Osteocyte (in vitro differentiated cells): ENCODE results near the gene IL16. TPM values are rescaled to one million over a fixed set of nuclear protein-coding genes. Genes with fewer than 3 reads are reported as not detected.
A peak's percentile ranks its signal among the peaks of the same experiment; 100 is the strongest.

ENCODE experiments used
- DNase-seq: peaks from one replicate; pipeline ENCODE4 v3.0.0; 2021; ENCODE audit warnings: mixed read lengths; ENCODE audit not compliant: unreplicated experiment; ENCODE audit errors: extremely low spot score
- H3K27ac Mint-ChIP-seq: one replicate; pipeline ENCODE4 v1.8.0; 2021; ENCODE audit warnings: mild to moderate bottlenecking, mixed read lengths; ENCODE audit not compliant: unreplicated experiment
- H3K27me3 Mint-ChIP-seq: one replicate; pipeline ENCODE4 v1.8.0; 2021; ENCODE audit warnings: mixed read lengths; ENCODE audit not compliant: unreplicated experiment
- H3K36me3 Mint-ChIP-seq: one replicate; pipeline ENCODE4 v1.8.0; 2021; ENCODE audit warnings: mixed read lengths; ENCODE audit not compliant: unreplicated experiment
- H3K4me1 Mint-ChIP-seq: one replicate; pipeline ENCODE4 v1.8.0; 2021; ENCODE audit warnings: mixed read lengths; ENCODE audit not compliant: unreplicated experiment
- H3K4me3 Mint-ChIP-seq: one replicate; pipeline ENCODE4 v1.8.0; 2021; ENCODE audit warnings: mild to moderate bottlenecking, moderate library complexity, mixed read lengths; ENCODE audit not compliant: unreplicated experiment
- H3K9me3 Mint-ChIP-seq: one replicate; pipeline ENCODE4 v1.8.0; 2021; ENCODE audit warnings: mixed read lengths; ENCODE audit not compliant: unreplicated experiment
- CTCF ChIP-seq: fragments of 200-600 bp; sonication (generic); IDR thresholded peaks from 2 replicates; pipeline ENCODE4 v1.5.0; 2021; ENCODE audit warnings: antibody characterized with exemption, mild to moderate bottlenecking, moderate library complexity
- total RNA-seq: library from RNA; stranded (reverse); gene quantifications from 2 replicates; pipeline ENCODE4 v1.2.1, GENCODE V29; 2021

IL16 gene
- total RNA-seq, 1 donor from 2014 or later: not detected

- TF ChIP-seq CTCF: no peak
- no peaks in the 10 kb centered on the region for H3K9me3 Mint-ChIP-seq
- peaks cover 23% of the 10 kb centered on the region for H3K4me1 Mint-ChIP-seq
- H3K36me3 Mint-ChIP-seq: no peaks in the 10 kb centered on the region
- peak; percentile 40 for DNase-seq
- peaks cover 15% of the 10 kb centered on the region for H3K27me3 Mint-ChIP-seq
- H3K4me3 Mint-ChIP-seq: no peak overlapping the region
- peak overlapping the region; percentile 47 for H3K27ac Mint-ChIP-seq
Measured at GRCh38 chr15:81338170-81339007, 141.7 kb downstream of the IL16 start.

GRCh38 chr15:81339321-81339720, 142.6 kb downstream of the IL16 start:
- no peak for TF ChIP-seq CTCF

GRCh38 chr15:81339851-81340250, 143.2 kb downstream of the IL16 start:
- H3K36me3 Mint-ChIP-seq: no peaks in the 10 kb centered on the region
- H3K9me3 Mint-ChIP-seq: no peaks in the 10 kb centered on the region
- H3K27ac Mint-ChIP-seq: no peak overlapping the region

More at GRCh38 chr15:81339321-81339720, 142.6 kb downstream of the IL16 start:
- Mint-ChIP-seq H3K4me1 (peaks cover 23% of the 10 kb centered on the region), H3K9me3 (no peaks in the 10 kb centered on the region), H3K27ac (no peak overlapping the region), H3K4me3 (no peak overlapping the region), H3K27me3 (peaks cover 22% of the 10 kb centered on the region), H3K36me3 (no peaks in the 10 kb centered on the region)
- peak; percentile 13 for DNase-seq

GRCh38 chr15:81341351-81341750, 144.7 kb downstream of the IL16 start:
- H3K4me1 Mint-ChIP-seq: peaks cover 23% of the 10 kb centered on the region
- no peaks in the 10 kb centered on the region for H3K36me3 Mint-ChIP-seq
- no peaks in the 10 kb centered on the region for H3K9me3 Mint-ChIP-seq
- peaks cover 32% of the 10 kb centered on the region for H3K27me3 Mint-ChIP-seq
- H3K27ac Mint-ChIP-seq: no peak overlapping the region
- no peak overlapping the region for H3K4me3 Mint-ChIP-seq
- peak; percentile 25 for DNase-seq
- TF ChIP-seq CTCF: no peak

More at GRCh38 chr15:81339851-81340250, 143.2 kb downstream of the IL16 start:
- peak; percentile 53 for DNase-seq
- no peak overlapping the region for H3K4me3 Mint-ChIP-seq
- peaks cover 27% of the 10 kb centered on the region for H3K27me3 Mint-ChIP-seq
- TF ChIP-seq CTCF: no peak
- peaks cover 23% of the 10 kb centered on the region for H3K4me1 Mint-ChIP-seq

GRCh38 chr15:81343371-81343770, 146.7 kb downstream of the IL16 start:
- H3K9me3 Mint-ChIP-seq: no peaks in the 10 kb centered on the region
- TF ChIP-seq CTCF: no peak
- DNase-seq: peak; percentile 13
- no peaks in the 10 kb centered on the region for H3K36me3 Mint-ChIP-seq
- H3K4me1 Mint-ChIP-seq: peaks cover 12% of the 10 kb centered on the region
- H3K27me3 Mint-ChIP-seq: peaks cover 46% of the 10 kb centered on the region
- no peak overlapping the region for H3K27ac Mint-ChIP-seq
- H3K4me3 Mint-ChIP-seq: no peak overlapping the region
